Measurements from ENCODE around the gene CNTNAP1. TPM values are rescaled to one million over a fixed set of nuclear protein-coding genes. Genes with fewer than 3 reads are reported as not detected.

The CNTNAP1 gene
- total RNA-seq, 1 donor from 2014 or later = 15.1 TPM

DNA sequence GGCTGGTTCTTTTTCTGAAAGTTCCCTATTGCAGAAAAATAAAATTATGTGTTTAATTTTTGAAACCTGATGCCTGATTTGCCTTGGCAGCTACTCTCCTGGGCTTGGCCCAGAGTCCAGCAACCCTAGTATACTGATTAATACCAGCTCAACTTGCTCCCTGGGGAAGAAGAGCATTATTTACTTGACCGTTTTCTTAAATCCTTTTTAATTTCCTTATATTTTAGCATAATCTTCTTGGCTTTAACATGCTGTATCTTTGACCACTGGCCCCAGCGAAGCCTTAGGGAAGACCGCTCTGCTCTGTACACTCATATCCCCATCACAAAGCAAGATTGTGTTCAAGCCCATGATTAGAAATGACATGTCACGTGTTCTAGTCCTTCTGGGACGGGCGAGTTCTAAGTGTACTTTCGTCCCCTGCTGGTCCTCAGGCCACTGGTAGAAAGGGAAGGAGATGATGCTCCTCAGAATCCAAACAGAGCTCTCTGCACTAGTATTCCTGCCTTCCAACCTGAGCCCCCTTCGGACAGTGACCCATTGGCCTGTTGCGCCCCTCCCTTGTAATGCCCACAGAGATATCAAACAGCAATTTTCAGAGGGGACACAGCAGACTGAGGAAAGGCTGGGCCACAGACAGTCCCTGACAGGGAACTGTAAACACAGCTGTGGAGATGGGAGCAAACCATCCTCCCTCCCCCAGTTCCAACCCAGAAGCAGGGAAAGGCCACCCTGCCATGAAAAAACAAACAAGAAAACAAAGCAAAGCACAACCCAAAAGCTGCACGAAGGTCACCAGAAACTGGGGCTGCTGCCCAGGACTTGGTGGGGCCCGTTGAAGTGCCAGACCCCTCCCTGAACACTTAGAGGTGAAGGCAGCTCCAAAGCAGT, 66.8 kb downstream of the CNTNAP1 start:
- H3K4me1 ChIP-seq = peaks cover 9% of the 10 kb centered on the region
- Mint-ChIP-seq H3K27ac (peak overlapping the region; percentile 35), H3K4me1 (peaks cover 12% of the 10 kb centered on the region), H3K36me3 (no peaks in the 10 kb centered on the region), H3K4me3 (peak overlapping the region; percentile 33), H3K9me3 (peaks cover 5% of the 10 kb centered on the region), H3K27me3 (ENCODE audit: insufficient read depth, low read depth) (peaks cover 8% of the 10 kb centered on the region)
- TF ChIP-seq EZH2 (IDR thresholded peaks at IDR 0.05) = no peak
- TF ChIP-seq CTCF (IDR thresholded peaks at IDR 0.05) = no peak
- TF ChIP-seq EZH2phosphoT487 (IDR thresholded peaks at IDR 0.05) = no peak
- peak overlapping the region; percentile 54 for H2AFZ ChIP-seq (replicated peaks)
- no peak overlapping the region for H3K4me2 ChIP-seq
- H3K79me2 ChIP-seq (ENCODE audit: low read depth) = peaks cover 1% of the 10 kb centered on the region
- H4K20me1 ChIP-seq (ENCODE audit: low read depth) = no peaks in the 10 kb centered on the region
- no peaks in the 10 kb centered on the region for H3K36me3 ChIP-seq
- no peak for DNase-seq (ENCODE audit: low spot score)
- no peak overlapping the region for H3K9ac ChIP-seq
- H3K27me3 ChIP-seq = peaks cover 39% of the 10 kb centered on the region
- H3K9me3 ChIP-seq (ENCODE audit: low read depth) = no peaks in the 10 kb centered on the region
- peaks cover 8% of the 10 kb centered on the region for H3F3A ChIP-seq (ENCODE audit: low read depth)
- no peak overlapping the region for H3K4me3 ChIP-seq
- no peak overlapping the region for H3K27ac ChIP-seq

Small RNA genes lying within 50 kb of the gene (microRNA-seq; reads per million reads assigned to microRNA genes)
- gene MIR6780A = not detected

Small RNA genes lying within 50 kb of the gene (small RNA-seq; reads per million reads assigned to genes)
- not detected for gene MIR6780A

Other genes with a start within 250 kb of the CNTNAP1 start
- 30.9 and 40.4 TPM in 2 replicates for gene ATP6V0A1, start 223.7 kb upstream of the CNTNAP1 start, total RNA-seq (ENCODE audit: low replicate concordance)
- 6.2 and 24.7 TPM in 2 replicates for gene NAGLU, start 146.3 kb upstream of the CNTNAP1 start, total RNA-seq (ENCODE audit: low replicate concordance)
- gene HSD17B1, start 129.6 kb upstream of the CNTNAP1 start, total RNA-seq (ENCODE audit: low replicate concordance) = 2.2 and 2.6 TPM in 2 replicates
- 6.1 and 21.6 TPM in 2 replicates for gene COASY, start 120.4 kb upstream of the CNTNAP1 start, total RNA-seq (ENCODE audit: low replicate concordance)
- 15.8 and 21.3 TPM in 2 replicates for gene MLX, start 115.4 kb upstream of the CNTNAP1 start, total RNA-seq (ENCODE audit: low replicate concordance)
- 22.8 and 23.7 TPM in 2 replicates for gene PSMC3IP, start 104.8 kb upstream of the CNTNAP1 start, total RNA-seq (ENCODE audit: low replicate concordance)
- 23.6 and 38.3 TPM in 2 replicates for gene RETREG3, start 73.2 kb upstream of the CNTNAP1 start, total RNA-seq (ENCODE audit: low replicate concordance)
- gene TUBG1, start 72.8 kb upstream of the CNTNAP1 start, total RNA-seq (ENCODE audit: low replicate concordance) = 45.7 and 74.9 TPM in 2 replicates
- gene TUBG2, start 23.2 kb upstream of the CNTNAP1 start, total RNA-seq (ENCODE audit: low replicate concordance) = 12.8 and 19.6 TPM in 2 replicates
- gene PLEKHH3, start 5.5 kb upstream of the CNTNAP1 start, total RNA-seq (ENCODE audit: low replicate concordance) = 3.4 and 22.8 TPM in 2 replicates
- gene CCR10, start 688 bp upstream of the CNTNAP1 start, total RNA-seq (ENCODE audit: low replicate concordance) = 1.6 TPM in 1 of 2 replicates, not detected in the other
- gene EZH1, start 62.5 kb downstream of the CNTNAP1 start, total RNA-seq (ENCODE audit: low replicate concordance) = 47.1 and 48.5 TPM in 2 replicates
- gene RAMP2, start 78.7 kb downstream of the CNTNAP1 start, total RNA-seq (ENCODE audit: low replicate concordance) = 0.51 and 5.8 TPM in 2 replicates
- gene VPS25, start 90.9 kb downstream of the CNTNAP1 start, total RNA-seq (ENCODE audit: low replicate concordance) = 77.5 and 114 TPM in 2 replicates
- gene WNK4, start 98.1 kb downstream of the CNTNAP1 start, total RNA-seq (ENCODE audit: low replicate concordance) = 0.12 TPM in 1 of 2 replicates, not detected in the other
- gene COA3, start 116.2 kb downstream of the CNTNAP1 start, total RNA-seq (ENCODE audit: low replicate concordance) = 61.2 and 74.5 TPM in 2 replicates
- gene CNTD1, start 116.3 kb downstream of the CNTNAP1 start, total RNA-seq (ENCODE audit: low replicate concordance) = 0.06 TPM in 1 of 2 replicates, not detected in the other
- 42.1 and 54.3 TPM in 2 replicates for gene BECN1, start 141.8 kb downstream of the CNTNAP1 start, total RNA-seq (ENCODE audit: low replicate concordance)
- 106 and 108 TPM in 2 replicates for gene PSME3, start 150.9 kb downstream of the CNTNAP1 start, total RNA-seq (ENCODE audit: low replicate concordance)
- 1.2 and 2.1 TPM in 2 replicates for gene AOC2, start 162.0 kb downstream of the CNTNAP1 start, total RNA-seq (ENCODE audit: low replicate concordance)
- gene AOC3, start 168.7 kb downstream of the CNTNAP1 start, total RNA-seq (ENCODE audit: low replicate concordance) = 0.90 TPM in 1 of 2 replicates, not detected in the other
- not detected in 2 replicates for gene G6PC1, start 218.3 kb downstream of the CNTNAP1 start, total RNA-seq (ENCODE audit: low replicate concordance)